ENCODE measurements around the gene TM2D1.
A peak's percentile ranks its signal among the peaks of the same experiment; 100 is the strongest.
"Not testable (repeated sequence)": the region's sequence is repeated elsewhere in the genome, so short reads cannot be mapped to it uniquely, and the experiment has no call there.

Gene TM2D1

DNA sequence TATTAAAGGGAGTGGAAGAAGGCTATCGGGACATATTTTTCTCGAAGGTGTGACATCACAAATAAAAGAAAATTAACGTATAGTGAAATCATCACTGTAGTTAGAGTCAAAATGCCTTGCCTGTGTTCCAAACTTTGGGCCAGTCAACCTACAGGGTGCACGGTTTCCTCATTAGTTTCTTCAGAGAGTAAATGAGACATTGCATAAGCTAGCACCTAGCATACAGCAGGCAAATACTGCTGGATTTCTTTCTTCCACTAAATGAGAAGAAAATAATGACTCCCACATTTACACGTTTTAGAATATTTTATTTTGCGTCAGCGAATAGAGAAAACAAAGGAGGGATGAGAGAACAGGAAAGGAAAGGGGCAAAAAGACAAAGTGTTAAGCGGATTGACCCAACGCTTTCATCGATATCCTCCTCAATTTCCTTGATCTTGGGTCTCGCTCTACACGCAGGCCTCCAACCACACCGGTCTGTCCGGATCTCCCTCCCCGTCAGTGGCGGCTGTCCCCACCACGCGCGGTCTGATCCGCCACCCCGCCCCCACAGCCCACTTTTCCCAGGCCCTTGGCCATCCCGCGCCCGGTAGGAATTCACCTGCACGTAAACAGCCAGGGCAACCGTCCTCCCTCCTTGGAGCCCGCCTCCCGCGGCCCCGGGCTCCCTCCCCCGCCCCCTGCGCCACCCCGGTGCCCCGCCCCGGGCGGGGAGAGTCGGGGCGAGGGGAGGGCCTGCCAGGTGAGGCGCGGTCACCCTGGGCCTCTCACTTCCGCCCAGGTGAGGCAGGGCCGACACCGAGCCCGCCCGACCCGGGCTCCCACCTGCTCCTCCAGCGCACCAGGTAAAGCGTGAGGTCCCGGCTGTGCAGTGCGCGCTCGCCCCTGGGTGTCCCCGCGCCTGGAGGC, 17.0 kb upstream of the TM2D1 start, which contains the start of gene PATJ:
Gene PATJ, plus strand, starts transcription at position 770 of the 909 bp plus-strand sequence. CDS start 20,413 bp downstream, outside the sequence.
- peak; percentile 82 for ATAC-seq
- Mint-ChIP-seq H3K9me3 (no peaks in the 10 kb centered on the region), H3K4me3 (peak within 1 kb of the TSS; percentile 89), H3K36me3 (ENCODE audit: low read depth) (no peaks in the 10 kb centered on the region), H3K4me1 (peaks cover 18% of the 10 kb centered on the region), H3K27me3 (no peaks in the 10 kb centered on the region), H3K27ac (peak within 1 kb of the TSS; percentile 91)
- peak; percentile 48 for DNase-seq

- peak overlapping the region; percentile 91 for H3K27ac Mint-ChIP-seq
- H3K27me3 Mint-ChIP-seq = no peaks in the 10 kb centered on the region
- no peak for ATAC-seq
- H3K4me1 Mint-ChIP-seq = peaks cover 18% of the 10 kb centered on the region
- peak overlapping the region; percentile 89 for H3K4me3 Mint-ChIP-seq
- DNase-seq = no peak
- no peaks in the 10 kb centered on the region for H3K36me3 Mint-ChIP-seq (ENCODE audit: low read depth)
- H3K9me3 Mint-ChIP-seq = no peaks in the 10 kb centered on the region
Measured at GRCh38 chr1:61740751-61741700, 16.1 kb upstream of the TM2D1 start.

GRCh38 chr1:61732726-61733125, 7.8 kb upstream of the TM2D1 start:
- DNase-seq (no peak), ATAC-seq (no peak)
- Mint-ChIP-seq H3K36me3 (ENCODE audit: low read depth) (no peaks in the 10 kb centered on the region), H3K9me3 (no peaks in the 10 kb centered on the region), H3K4me3 (no peak overlapping the region), H3K27me3 (peaks cover 2% of the 10 kb centered on the region), H3K27ac (no peak overlapping the region), H3K4me1 (peaks cover 6% of the 10 kb centered on the region)

DNA sequence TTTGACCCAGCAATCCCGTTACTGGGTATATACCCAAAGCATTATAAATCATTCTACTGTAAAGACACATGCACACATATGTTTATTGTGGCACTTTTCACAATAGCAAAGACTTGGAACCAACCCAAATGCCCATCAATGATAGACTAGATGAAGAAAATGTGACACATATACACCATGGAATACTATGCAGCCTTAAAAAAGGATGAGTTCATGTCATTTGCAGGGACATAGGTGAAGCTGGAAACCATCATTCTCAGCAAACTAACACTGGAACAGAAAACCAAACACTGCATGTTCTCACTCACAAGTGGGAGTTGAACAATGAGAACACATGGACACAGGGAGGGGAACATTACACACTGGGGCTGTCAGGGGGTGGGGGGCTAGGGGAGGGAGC, 5.7 kb upstream of the TM2D1 start:
- not testable (repeated sequence) for H3K4me1 Mint-ChIP-seq; H3K36me3 Mint-ChIP-seq (ENCODE audit: low read depth); H3K27me3 Mint-ChIP-seq; ATAC-seq; H3K9me3 Mint-ChIP-seq; H3K4me3 Mint-ChIP-seq; H3K27ac Mint-ChIP-seq; DNase-seq

DNA sequence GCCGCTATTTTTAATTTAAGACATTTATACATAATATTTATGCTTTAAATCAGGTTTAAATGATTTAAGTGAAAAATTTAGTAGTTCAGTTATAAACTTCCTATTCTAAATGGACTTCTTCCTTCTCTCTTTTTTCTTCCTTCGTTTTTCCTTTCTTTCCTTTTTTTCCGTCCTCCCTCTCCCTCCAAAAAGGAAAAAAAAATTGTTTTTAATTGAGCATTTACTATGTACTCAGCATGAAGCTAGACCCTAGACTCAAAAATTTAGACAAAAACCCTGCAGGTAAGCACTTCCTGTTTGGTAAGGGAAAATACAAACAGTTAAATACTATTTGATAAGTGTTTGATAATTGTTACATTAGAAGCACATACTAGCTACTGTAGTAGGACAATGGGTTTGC, 2.6 kb upstream of the TM2D1 start:
- ATAC-seq (no peak), DNase-seq (no peak)
- Mint-ChIP-seq H3K9me3 (no peaks in the 10 kb centered on the region), H3K36me3 (ENCODE audit: low read depth) (peaks cover 7% of the 10 kb centered on the region), H3K4me1 (peaks cover 18% of the 10 kb centered on the region), H3K27me3 (peaks cover 2% of the 10 kb centered on the region), H3K4me3 (no peak overlapping the region), H3K27ac (no peak overlapping the region)

DNA sequence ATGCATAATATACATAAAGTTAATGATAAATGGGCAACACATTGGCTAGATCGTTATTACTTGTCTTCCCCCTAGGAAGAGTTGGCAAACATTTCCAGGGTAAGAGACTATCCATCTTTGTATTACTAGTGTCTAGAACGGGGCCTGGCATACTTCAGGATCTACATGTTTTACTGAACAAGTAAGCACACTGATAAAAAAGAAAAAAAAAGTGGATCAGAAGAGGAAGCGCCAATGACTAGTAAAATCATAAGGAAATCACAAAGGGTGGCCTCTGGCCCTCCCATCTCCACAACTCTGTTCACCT, 482 bp downstream of the TM2D1 start:
- ATAC-seq (no peak), DNase-seq (no peak)
- Mint-ChIP-seq H3K36me3 (ENCODE audit: low read depth) (peaks cover 13% of the 10 kb centered on the region), H3K4me3 (peak overlapping the region; percentile 96), H3K27me3 (no peaks in the 10 kb centered on the region), H3K27ac (peak overlapping the region; percentile 98), H3K4me1 (peaks cover 21% of the 10 kb centered on the region), H3K9me3 (no peaks in the 10 kb centered on the region)

DNA sequence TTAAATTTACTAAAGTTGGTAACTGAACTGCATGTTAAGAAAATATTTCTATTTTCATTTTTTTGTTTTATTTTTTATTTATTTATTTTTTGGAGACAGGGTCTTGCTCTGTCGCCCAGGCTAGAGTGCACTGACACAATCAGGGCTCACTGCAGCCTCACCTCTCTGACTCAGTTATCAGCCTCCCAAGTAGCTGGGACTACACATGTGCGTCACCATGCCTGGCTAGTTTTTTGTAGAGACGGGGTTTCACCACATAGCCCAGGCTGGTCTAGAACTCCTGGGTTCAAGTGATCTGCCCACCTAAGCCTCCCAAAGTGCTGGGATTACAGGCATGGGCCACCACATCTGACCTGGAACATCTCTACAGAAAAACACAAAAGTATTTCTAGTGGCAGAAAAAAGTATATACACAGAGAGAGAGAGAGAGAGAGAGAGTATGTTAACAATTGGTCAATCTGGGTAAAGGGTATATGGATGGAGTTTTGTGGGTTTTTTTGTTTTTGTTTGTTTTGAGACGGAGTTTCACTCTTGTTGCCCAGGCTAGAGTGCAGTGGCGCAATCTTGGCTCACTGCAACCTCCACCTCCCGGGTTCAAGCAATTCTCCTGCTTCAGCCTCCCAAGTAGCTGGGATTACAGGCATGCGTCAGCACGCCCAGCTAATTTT, 5.8 kb downstream of the TM2D1 start:
- peaks cover 12% of the 10 kb centered on the region for H3K4me1 Mint-ChIP-seq

GRCh38 chr1:61711969-61712368, 13.0 kb downstream of the TM2D1 start:
- Mint-ChIP-seq H3K9me3 (no peaks in the 10 kb centered on the region), H3K27ac (no peak overlapping the region), H3K27me3 (no peaks in the 10 kb centered on the region), H3K4me1 (peaks cover 2% of the 10 kb centered on the region), H3K36me3 (ENCODE audit: low read depth) (peaks cover 29% of the 10 kb centered on the region), H3K4me3 (no peak overlapping the region)
- ATAC-seq = no peak
- DNase-seq = no peak

More for the DNA sequence above, 5.8 kb downstream of the TM2D1 start:
- DNase-seq, H3K9me3 Mint-ChIP-seq, ATAC-seq, H3K27ac Mint-ChIP-seq, H3K4me3 Mint-ChIP-seq, H3K27me3 Mint-ChIP-seq: not testable (repeated sequence)
- peaks cover 26% of the 10 kb centered on the region for H3K36me3 Mint-ChIP-seq (ENCODE audit: low read depth)

GRCh38 chr1:61711257-61711656, 13.7 kb downstream of the TM2D1 start:
- DNase-seq, H3K4me1 Mint-ChIP-seq, H3K27me3 Mint-ChIP-seq, ATAC-seq, H3K27ac Mint-ChIP-seq, H3K9me3 Mint-ChIP-seq, H3K4me3 Mint-ChIP-seq: not testable (repeated sequence)
- peaks cover 28% of the 10 kb centered on the region for H3K36me3 Mint-ChIP-seq (ENCODE audit: low read depth)

- Mint-ChIP-seq H3K27ac (no peak overlapping the region), H3K4me3 (no peak overlapping the region)
- no peak for ATAC-seq
Measured at GRCh38 chr1:61709908-61710289, 15.0 kb downstream of the TM2D1 start.

DNA sequence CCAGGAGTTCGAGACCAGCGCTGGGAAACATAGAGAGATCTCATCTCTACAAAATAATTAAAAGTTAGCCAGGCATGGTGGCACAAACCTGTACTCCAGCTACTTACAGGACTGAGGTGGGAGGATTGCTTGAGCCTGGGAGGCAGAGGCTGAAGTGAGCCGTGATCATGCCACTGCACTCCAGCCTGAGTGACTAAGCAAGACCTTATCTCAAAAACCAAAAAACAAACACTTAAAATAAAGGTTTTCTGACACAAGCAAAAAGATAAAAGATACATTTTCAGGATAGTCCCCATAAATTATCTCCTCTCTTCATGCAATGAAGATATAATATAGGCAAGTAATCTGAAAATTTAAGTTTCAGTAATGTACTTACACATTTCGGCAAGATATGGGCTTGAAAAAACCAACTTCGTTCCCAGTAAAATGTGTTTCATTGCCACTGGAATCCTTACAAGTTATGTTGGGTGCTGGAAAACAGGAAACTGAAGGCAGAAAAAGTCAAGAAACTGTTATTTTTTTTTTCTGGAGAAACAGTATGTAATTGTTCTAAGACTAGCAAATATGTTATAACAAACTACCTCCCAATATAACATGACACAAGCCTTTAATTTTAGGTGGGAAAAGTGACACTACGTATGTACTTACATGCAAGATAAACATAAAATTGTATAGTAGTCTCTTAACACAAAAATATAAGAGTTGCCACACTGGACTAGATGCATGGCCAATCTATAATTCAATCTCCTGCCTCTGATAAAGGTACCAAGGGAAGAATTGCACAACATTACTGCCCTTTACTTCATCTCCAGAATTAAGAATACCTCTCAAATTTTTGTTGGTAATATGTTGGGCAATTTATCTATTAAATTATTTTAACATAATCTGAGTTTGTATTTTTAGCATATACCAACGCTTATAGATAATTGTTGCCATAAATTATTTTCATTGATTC, 15.7 kb downstream of the TM2D1 start:
- H3K9me3 Mint-ChIP-seq = no peaks in the 10 kb centered on the region
- no peak overlapping the region for H3K27ac Mint-ChIP-seq

More at GRCh38 chr1:61709908-61710289, 15.0 kb downstream of the TM2D1 start:
- H3K9me3 Mint-ChIP-seq = no peaks in the 10 kb centered on the region
- DNase-seq = no peak
- H3K4me1 Mint-ChIP-seq = peaks cover 2% of the 10 kb centered on the region
- H3K36me3 Mint-ChIP-seq (ENCODE audit: low read depth) = peaks cover 32% of the 10 kb centered on the region
- H3K27me3 Mint-ChIP-seq = no peaks in the 10 kb centered on the region

DNA sequence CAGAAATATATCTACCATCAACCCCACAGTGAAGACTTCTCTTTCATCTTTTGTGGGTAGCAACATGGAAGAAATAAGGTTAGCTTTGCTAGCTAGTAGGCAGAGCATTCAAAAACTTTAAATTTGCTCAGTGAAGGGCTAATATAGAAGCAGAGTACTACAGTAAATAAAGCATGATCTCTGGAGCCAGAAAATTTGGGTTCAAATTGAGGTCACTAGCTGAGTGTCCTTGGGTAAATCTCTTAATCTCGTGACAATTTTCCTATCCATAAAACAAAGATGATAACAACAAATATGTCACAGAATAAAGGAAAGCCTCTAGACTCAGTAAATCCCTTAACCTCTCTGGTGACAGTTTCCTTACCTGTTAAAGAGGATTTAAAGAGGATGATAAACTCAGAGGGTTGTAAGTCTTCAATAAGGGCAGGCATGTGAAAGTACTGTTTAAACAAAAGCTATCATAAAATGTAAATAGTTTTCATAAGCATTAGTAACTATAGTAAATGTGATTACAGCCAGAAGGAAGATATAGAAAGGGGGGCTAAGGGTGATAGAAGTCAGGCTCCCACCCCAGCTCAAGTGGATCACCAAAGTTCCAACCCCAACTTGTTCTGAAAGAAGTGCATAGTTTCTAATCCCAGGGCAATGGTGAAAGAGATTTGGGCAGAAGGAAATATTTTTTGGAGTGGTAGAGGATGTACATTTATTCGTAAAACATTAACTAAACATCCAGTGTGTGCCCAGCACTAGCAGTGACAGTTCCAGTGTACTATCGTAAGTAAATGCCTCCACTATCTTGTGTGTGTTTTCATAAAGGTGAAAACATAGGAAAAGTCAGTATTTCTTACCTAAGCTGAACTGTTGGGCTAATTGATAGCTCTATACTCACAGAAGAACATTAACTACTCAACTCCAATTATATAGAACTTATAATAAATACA, 24.8 kb downstream of the TM2D1 start:
- no peak overlapping the region for H3K4me3 Mint-ChIP-seq
- ATAC-seq = no peak
- H3K36me3 Mint-ChIP-seq (ENCODE audit: low read depth) = peaks cover 49% of the 10 kb centered on the region
- no peaks in the 10 kb centered on the region for H3K9me3 Mint-ChIP-seq
- no peak for DNase-seq
- H3K4me1 Mint-ChIP-seq = no peaks in the 10 kb centered on the region
- no peak overlapping the region for H3K27ac Mint-ChIP-seq
- H3K27me3 Mint-ChIP-seq = no peaks in the 10 kb centered on the region

More for the DNA sequence above, 15.7 kb downstream of the TM2D1 start:
- Mint-ChIP-seq H3K27me3 (no peaks in the 10 kb centered on the region), H3K36me3 (ENCODE audit: low read depth) (peaks cover 32% of the 10 kb centered on the region), H3K4me1 (no peaks in the 10 kb centered on the region), H3K4me3 (no peak overlapping the region)
- no peak for ATAC-seq
- DNase-seq = no peak
